ENCODE results near the gene RAMP2. TPM values are rescaled to one million over a fixed set of nuclear protein-coding genes. Genes with fewer than 3 reads are reported as not detected.
A peak's percentile ranks its signal among the peaks of the same experiment; 100 is the strongest.

RAMP2 gene
- total and polyA plus RNA-seq, 2 of the 13 experiments (the other 11 are each of a cell fraction or from before 2014, with no cell fraction given): 1.4 to 5.2 TPM

DNA sequence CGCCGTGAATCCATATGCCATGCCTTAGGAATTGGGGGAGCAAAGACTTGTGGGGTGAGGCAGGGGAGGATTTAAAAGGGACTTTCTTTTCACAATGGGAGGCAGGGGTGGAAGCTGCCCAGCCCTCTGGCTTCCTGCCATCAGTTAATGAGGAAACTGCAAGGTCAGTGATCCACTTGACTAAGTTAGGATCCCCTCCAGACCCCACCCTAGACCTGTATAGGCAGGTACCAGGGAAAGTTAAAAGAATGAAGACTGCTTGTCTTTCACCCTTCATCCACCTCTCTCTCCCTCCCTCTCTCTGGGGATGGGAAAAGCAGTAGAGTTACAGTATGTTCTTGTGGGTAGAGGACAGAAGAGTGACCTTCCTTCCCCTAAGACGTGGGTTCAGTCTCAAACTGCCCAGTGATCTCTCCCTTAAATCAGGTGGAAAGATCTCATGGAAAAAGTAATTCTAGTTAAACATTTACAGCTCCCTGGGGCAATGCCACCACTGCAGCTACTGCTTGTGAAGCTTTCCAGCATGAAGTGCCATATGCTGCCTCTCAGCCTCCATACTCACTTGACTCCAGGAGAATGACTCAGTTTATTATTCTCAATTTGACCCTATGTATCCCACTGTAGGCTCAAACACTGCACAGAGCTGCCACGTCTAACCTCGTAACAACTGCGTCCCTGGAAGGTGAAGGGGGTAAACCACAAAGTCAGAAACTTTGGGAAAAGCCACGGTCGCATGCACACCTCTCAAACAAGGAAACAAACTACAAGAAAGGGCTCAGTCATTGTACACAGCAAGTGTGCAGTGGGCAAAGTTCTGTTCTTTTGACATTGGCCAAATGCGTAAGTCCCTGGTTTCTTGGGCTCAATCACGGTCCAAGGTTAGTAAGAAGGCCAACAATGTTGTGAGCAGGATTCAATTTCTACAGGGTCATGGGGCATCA is 36.3 kb downstream of the RAMP2 start:
- H3K27me3 ChIP-seq (ENCODE audit: control insufficient read depth in 1 of 2, insufficient read depth in 2 of 2, low read length in 2 of 2): no peaks in the 10 kb centered on the region; a peak in 2 of 5 replicates
- intact Hi-C loops (cut with micrococcal nuclease; ENCODE audit: unreplicated experiment): loop anchor here (2.0 kb wide), 2 partner anchors 17 to 27 kb away; partner anchors contain the start of genes BECN1 and WNK4
- no peaks in the 10 kb centered on the region for H4K20me1 ChIP-seq (ENCODE audit: insufficient read depth, low read length)
- peak overlapping the region; percentile 100 for H3K4me2 ChIP-seq (ENCODE audit: low read depth, low read length)
- FAIRE-seq (peak; percentile 77), DNase-seq (ENCODE audit: low spot score) (peak; percentile 74), ATAC-seq (peak; percentile 55)
- peak overlapping the region; percentile 88 for H3K27ac ChIP-seq (ENCODE audit: extremely low read length, insufficient read depth, low read length)
- peak overlapping the region; percentile 88 to 94 (median 94) for H3K4me3 ChIP-seq (replicated peaks in 1 of 3; ENCODE audit: insufficient read depth in 1 of 3, low read depth in 2 of 3, low read length in 3 of 3)
- H3K9ac ChIP-seq (ENCODE audit: insufficient read depth, low read depth, low read length): peak overlapping the region; percentile 94
- ChIA-PET POLR2A (interaction anchor here (0.5 to 12.5 kb wide), 32 partner anchors 8 to 518 kb away, joined by 3 to 278 read pairs (median 5); partner anchors contain the start of genes BECN1, EZH1, PLEKHH3 and PSME3), CTCF (ENCODE audit: low intra/inter-chr PET ratio, low total read pairs) (no interaction called here)
- no peak overlapping the region for H2AFZ ChIP-seq (ENCODE audit: low read length)
- 19% methylated on average over 10 of the region's 10 CpGs for WGBS (ENCODE audit: low lambda C conversion rate)
- H3K4me1 ChIP-seq (ENCODE audit: insufficient read depth, low read length): peaks cover 51% of the 10 kb centered on the region
- no peaks in the 10 kb centered on the region for H3K9me3 ChIP-seq (ENCODE audit: low read length)
- BruUV-seq (replicated peaks): TSS peak; percentile 87
- in situ Hi-C loops (cut with HindIII; ENCODE audit: extremely low pct_ligation_motif_present, low pct_unique_long_range_greater_than_20kb): no loop called here
- peaks cover 19% of the 10 kb centered on the region for H3K79me2 ChIP-seq (ENCODE audit: insufficient read depth, low read length)
- H3K36me3 ChIP-seq (replicated peaks in 1 of 2; ENCODE audit: control insufficient read depth in 1 of 2, insufficient read depth in 2 of 2, low read length in 2 of 2): peaks cover 0 to 2% of the 10 kb centered on the region in 2 experiments; a peak in 3 of 5 replicates
- TF ChIP-seq ZNF850 (CRISPR knock-in tag; conservative IDR thresholded peaks at IDR 0.05): no peak
- 0 out of 2 replicates have a peak, but pooled peaks have one; percentile 79 for TF ChIP-seq ZC3H13 (CRISPR knock-in tag; IDR thresholded peaks at IDR 0.05)
- TF ChIP-seq RBFOX2 (IDR thresholded peaks at IDR 0.05; ENCODE audit: low read depth, low read length): peak; percentile 48; the same call in 1 of the 2 replicates
- TF ChIP-seq PPARG (CRISPR knock-in tag; conservative IDR thresholded peaks at IDR 0.05): 0 out of 2 replicates have a peak, but pooled peaks have one; percentile 45
- peak; percentile 38 for TF ChIP-seq FOSL2 (CRISPR knock-in tag; IDR thresholded peaks at IDR 0.05)
- TF ChIP-seq ZNF770 (CRISPR knock-in tag; IDR thresholded peaks at IDR 0.05): peak; percentile 35; the same call in 1 of the 2 replicates
- TF ChIP-seq FOXA1 (IDR thresholded peaks at IDR 0.05): no peak
- 0 out of 2 replicates have a peak, but pooled peaks have one; percentile 7 for TF ChIP-seq FOXA1 (CRISPR knock-in tag; IDR thresholded peaks at IDR 0.05)
- 0 out of 2 replicates have a peak, but pooled peaks have one; percentile 20 for TF ChIP-seq ZGPAT (CRISPR knock-in tag; IDR thresholded peaks at IDR 0.05)
- TF ChIP-seq SRF (IDR thresholded peaks at IDR 0.05; ENCODE audit: low read depth, low read length): no peak
- peak; percentile 24; the same call in 1 of the 2 replicates for TF ChIP-seq HOXA5 (CRISPR knock-in tag; IDR thresholded peaks at IDR 0.05)
- no peak for TF ChIP-seq GABPA (IDR thresholded peaks at IDR 0.05; ENCODE audit: low read depth, low read length)
- TF ChIP-seq GABPA (CRISPR knock-in tag; IDR thresholded peaks at IDR 0.05; ENCODE audit: low read depth): peak; percentile 14; the same call in 1 of the 2 replicates
